Tibial nerve (tissue), 3 donors: ENCODE results near the gene R3HCC1L.

Source experiments
- POLR2A ChIP-seq, 2 donors: fragments of 450-650 bp; IDR thresholded peaks; one replicate each; pipeline ENCODE4 v1.6.1; 2017; ENCODE audit warnings: antibody characterized with exemption in 2 of 2, mild to moderate bottlenecking in 2 of 2, moderate library complexity in 2 of 2
- TF ChIP-seq, protein P1 (sequence below), 5 experiments: fragments of 200-600 bp in 3 of 5; fragments of 450-650 bp in 2 of 5; sonication (generic) in 3 of 5; IDR thresholded peaks; one replicate each; pipeline ENCODE4 v1.5.1; 2016 to 2019; ENCODE audit warnings: antibody characterized with exemption in 5 of 5, mild to moderate bottlenecking in 3 of 5, moderate library complexity in 2 of 5

DNA sequence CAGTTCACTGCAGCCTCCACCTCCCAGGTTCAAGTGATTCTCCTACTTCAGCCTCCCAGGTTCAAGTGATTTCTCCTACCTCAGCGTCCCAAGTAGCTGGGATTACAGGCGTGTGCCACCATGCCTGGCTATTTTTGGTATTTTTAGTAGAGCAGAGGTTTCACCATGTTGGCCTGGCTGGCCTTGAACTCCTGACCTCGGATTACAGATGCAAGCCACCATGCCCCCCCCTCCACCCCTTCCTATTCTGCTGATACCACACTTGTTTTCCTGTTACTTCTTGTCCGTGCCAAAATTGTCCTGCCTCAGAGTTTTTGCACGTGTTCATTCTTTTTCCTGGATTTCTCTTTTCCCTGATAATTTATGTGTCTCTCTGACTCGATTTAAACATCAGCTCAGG, 62.5 kb downstream of the R3HCC1L start:
- TF ChIP-seq, protein P1, sequence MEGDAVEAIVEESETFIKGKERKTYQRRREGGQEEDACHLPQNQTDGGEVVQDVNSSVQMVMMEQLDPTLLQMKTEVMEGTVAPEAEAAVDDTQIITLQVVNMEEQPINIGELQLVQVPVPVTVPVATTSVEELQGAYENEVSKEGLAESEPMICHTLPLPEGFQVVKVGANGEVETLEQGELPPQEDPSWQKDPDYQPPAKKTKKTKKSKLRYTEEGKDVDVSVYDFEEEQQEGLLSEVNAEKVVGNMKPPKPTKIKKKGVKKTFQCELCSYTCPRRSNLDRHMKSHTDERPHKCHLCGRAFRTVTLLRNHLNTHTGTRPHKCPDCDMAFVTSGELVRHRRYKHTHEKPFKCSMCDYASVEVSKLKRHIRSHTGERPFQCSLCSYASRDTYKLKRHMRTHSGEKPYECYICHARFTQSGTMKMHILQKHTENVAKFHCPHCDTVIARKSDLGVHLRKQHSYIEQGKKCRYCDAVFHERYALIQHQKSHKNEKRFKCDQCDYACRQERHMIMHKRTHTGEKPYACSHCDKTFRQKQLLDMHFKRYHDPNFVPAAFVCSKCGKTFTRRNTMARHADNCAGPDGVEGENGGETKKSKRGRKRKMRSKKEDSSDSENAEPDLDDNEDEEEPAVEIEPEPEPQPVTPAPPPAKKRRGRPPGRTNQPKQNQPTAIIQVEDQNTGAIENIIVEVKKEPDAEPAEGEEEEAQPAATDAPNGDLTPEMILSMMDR (IDR thresholded peaks at IDR 0.05) = no peak
- no peak for TF ChIP-seq POLR2A (IDR thresholded peaks at IDR 0.05)
